HG02678 (cell line): ENCODE measurements around the gene TLE3.

ENCODE experiments used
- ATAC-seq: cut with Tn5 transposase; IDR thresholded peaks from one replicate; pipeline ENCODE4 v1.9.1; 2021; ENCODE audit warnings: mild to moderate bottlenecking, moderate library complexity; ENCODE audit not compliant: unreplicated experiment

TLE3 gene

GRCh38 chr15:70064441-70064840, 33.3 kb downstream of the TLE3 start:
- no peak for ATAC-seq

- no peak for ATAC-seq
Observed at GRCh38 chr15:70063980-70064379, 33.7 kb downstream of the TLE3 start.

GRCh38 chr15:70063261-70063925, 34.3 kb downstream of the TLE3 start:
- ATAC-seq = no peak

DNA sequence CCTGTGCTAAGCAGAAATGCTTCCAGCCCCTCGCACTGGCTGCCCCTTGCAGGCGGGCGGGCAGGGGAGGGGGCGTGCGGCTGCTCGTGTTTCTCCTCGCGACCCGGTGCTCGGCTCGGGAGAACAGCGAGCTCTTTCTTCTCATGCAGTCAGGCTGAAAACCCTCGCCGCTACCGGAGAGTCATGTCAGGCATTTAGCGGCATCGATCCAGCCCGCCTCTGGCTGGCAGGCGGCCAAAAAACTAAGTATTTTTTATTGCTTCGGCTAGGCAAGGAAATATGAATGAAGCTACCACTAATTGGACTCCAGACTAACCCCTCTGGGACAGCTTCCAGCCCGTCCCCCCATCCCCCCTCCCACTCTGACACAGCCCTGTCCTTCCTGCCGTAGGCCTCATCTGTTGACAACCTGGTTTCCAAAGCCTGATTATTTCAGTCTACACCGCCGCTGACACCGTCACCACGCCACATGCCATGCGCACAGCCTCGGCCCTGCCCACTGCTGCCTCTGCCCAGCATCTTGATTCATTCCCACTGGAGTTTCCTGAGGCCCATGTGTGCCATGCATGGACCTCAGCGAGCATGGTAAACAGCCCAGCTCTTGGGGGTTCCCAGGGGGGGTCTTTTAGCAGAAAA, 35.3 kb downstream of the TLE3 start:
- ATAC-seq = no peak

- ATAC-seq = no peak
Observed at GRCh38 chr15:70061696-70062270, 35.9 kb downstream of the TLE3 start.

GRCh38 chr15:70060993-70061305, 36.8 kb downstream of the TLE3 start:
- no peak for ATAC-seq

DNA sequence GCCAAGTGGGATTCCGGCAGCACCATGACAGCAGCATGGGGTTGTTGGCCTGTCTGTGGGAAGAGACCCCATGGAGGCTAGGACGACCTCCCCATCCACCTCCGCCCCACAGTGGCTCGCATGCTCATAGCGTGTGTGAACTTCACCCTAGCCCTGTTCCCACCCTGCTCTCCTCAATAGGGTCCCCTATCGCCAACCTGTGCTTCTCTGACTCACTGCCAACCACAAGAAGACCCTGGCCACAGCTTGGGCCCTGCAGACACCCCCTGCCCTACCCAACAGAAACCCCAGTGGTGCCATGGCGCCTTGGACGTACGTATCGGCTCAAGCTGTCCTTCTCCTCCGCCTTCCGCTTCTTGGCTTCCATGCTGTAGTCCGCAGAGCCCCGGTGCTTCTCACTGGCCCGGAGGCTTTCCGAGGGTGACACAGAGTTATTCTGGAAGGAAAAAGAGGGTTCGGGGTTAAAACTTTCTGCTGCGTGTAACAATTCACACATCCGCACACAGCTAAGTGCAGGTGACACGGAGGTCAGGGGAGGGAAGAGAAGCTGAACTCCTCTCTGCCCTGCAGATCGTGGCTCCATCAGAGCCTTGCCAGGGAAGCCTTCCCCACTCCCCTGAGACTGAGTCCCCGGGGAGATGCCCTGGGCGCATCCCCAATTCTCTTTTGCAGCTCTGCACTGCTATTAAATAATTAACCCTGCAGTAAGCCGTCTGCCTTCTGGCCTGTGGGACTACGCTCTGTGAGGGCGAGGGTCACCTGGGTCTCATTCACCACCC, 37.3 kb downstream of the TLE3 start:
- ATAC-seq = no peak

- no peak for ATAC-seq
Observed at GRCh38 chr15:70059476-70060213, 38.1 kb downstream of the TLE3 start.

- ATAC-seq = no peak
Observed at GRCh38 chr15:70058642-70059360, 38.9 kb downstream of the TLE3 start.

DNA sequence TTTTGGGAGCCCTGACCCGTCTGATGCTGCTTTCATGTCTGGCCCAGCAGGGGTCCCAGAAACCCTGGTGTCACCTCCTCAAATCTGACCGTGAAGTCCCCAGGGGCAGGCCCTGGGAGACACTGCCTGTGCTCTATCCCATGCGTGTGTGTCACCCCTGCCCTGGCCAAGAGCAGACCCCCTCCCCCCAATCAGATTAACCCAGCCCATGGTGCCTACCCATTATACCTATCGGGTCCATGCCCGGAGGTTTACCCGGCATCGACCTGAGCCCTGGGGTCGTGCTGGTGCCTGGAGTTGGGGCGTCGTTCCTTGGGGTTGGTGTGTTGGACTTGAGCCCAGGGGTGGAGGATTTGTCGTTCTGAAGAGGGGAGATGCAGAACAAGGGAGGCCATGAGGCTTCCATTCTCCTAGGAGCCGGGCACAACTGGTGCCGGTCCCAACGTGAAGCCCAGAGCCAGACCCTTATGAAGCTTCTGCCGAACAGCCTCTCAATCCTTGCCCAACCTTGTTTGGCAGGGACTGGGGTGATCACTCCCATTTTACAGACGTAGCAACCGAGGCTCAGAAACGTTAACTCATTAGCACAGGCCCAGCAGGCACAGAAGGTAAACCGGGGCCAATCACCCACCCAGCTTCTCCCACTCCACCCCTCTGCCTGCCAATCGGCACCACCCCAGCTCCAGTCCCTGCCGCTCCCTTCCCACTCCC, 39.6 kb downstream of the TLE3 start:
- ATAC-seq = no peak

DNA sequence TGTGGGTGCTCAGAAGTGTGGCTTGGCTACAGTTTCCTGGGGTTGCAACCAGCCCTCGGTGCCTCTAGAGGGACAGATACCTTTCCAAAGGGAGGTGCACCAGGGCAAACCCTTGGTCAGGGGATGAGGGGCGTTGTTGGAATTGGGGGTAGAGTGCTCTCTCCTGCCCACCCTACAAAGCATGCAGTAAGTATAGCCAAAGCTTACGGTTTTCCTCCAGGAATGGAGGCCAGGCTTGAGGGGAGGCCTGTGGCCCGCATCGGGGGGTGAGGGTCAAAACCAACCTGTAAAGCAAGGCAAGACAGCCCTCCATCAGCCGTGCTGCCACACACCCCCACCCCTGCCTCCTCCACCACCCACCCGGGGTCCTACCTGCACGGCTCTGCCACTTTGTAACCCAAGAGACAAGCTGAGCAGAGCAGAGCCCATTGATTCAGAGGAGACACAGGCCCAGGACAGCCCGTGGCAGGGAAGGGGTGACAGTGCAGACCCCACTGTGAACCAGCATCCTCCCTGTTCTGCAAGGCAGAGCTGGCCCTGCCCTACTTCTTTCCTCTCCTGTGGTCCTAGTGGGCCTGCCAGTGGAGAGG, 41.5 kb downstream of the TLE3 start:
- no peak for ATAC-seq

GRCh38 chr15:70055601-70056051, 42.1 kb downstream of the TLE3 start:
- no peak for ATAC-seq

DNA sequence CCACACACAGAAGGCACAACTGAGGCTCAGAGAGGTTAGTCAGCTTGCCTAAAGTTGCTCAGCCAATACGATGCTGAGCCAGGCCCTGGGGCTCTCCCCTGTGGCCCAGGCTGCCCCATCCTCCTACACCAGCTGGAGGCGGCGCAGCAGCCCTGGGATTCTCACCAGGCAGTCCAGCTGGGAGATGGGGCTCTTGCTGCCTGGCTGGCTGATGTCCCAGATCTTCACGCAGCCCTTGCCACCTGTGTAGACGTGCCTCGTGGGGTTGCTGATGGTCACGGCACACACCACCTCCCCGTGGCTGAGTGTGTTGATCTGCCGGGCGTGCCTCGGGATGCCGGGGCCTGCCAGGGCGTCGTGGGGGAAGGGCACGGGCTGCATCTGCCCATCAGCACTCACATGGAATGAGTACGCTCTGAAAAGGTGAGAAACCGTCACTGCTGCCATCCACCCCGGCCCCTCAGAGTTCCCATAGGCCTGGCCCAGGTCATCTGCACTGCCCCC, 42.8 kb downstream of the TLE3 start:
- ATAC-seq = no peak

DNA sequence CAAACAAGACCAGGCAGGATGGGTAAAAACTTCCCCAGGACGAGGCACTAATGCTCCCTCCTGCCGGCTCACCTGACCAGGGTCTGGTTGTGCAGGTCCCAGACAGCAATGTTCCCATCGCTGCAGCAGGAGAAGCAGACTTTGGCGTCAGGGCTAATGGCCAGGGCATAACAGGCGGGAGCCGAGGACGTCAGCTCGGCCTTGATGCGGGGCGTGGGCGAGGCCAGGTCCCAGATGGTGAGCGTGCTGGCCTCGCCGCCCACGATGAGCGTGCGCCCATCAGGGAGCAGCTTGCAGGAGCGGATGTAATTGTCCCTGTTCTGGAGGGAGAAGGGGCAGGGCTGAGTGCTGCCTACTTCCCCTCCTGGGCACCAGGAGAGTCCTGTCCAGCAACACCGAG, 43.4 kb downstream of the TLE3 start:
- ATAC-seq = no peak

- ATAC-seq = no peak
Observed at GRCh38 chr15:70053716-70054229, 43.9 kb downstream of the TLE3 start.

DNA sequence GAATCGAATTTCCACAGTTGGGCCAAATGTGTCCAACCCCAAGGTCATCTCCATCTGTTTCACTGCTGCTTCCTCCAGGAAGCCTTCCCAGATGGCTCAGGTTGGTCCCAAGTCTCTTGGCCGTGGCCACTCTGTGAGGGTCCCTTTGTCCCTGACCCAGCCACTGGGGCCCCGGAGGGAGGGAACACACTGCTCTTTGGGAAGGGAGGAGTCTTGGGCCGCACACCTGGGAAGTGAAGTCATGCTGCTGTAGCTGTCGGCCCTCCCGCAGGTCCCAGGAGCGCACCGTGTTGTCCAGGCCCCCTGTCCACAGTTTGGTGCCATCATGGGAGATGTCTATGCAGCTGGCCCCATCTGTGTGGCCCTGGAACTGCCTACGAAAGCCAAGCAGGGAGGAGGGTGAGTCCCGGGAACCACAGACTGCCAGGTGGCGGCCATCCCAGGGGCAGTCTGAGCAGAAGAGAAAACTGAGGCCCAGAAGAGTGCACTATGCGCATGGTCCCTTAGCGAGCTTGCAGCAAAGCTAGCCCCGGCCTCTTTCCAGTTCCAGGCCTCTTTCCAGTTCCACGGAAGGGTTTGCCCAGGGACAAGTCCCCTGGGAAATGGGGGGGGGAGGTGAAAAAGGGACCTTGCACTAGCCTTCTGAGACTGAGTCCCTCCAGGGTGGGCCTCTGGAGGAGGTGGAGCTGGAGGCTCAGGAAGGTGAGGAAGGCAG, 44.6 kb downstream of the TLE3 start:
- ATAC-seq = no peak

DNA sequence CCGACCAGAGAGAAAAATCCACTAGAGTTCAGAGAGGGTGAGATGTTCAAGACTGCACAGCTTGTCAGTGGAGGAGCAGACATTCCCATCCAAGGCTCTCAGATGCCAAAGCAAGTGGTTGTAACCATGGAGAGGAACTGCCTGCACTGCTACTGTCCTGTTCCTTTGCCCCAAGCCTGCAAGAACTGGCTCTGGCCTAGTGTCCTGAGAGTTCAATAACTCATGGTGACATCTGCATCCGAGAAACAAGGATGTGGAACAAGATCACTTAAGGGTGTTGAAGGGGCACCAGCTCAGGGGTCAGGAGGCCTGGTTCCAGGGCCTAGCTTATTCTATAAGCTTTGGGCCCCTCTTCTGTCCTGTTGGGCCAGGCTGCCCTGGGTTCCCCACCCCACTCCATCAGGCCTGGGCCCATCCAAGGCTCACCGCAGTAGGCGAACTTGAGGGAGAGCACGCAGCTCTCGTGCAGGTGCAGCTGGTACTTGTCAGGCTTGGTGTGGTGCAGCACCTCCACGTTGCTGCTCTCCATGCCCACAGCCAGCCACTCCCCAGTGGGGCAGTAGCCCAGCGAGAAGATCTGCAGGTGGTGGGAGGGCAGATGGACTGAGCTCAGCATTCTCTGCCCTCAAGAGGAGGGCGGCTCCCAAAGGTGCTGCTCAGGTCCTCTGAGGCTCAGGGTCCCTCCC, 45.6 kb downstream of the TLE3 start:
- no peak for ATAC-seq

GRCh38 chr15:70050970-70051369, 46.7 kb downstream of the TLE3 start:
- ATAC-seq = no peak
